PFSK-1 (cell line): ENCODE results near the gene PTH2R.

Experiments
- POLR2AphosphoS5 ChIP-seq: IDR thresholded peaks from 2 replicates; pipeline ENCODE4 v1.6.1; 2012; ENCODE audit warnings: low read depth, mild to moderate bottlenecking, control low read depth, low read length, moderate library complexity
- SIN3A ChIP-seq: IDR thresholded peaks from 2 replicates; pipeline ENCODE4 v1.6.1; 2012; ENCODE audit warnings: mild to moderate bottlenecking, low read length, moderate library complexity, borderline replicate concordance; ENCODE audit not compliant: insufficient read depth
- TAF1 ChIP-seq: IDR thresholded peaks from 2 replicates; pipeline ENCODE4 v1.6.1; 2012; ENCODE audit warnings: low read length, control low read depth, borderline replicate concordance; ENCODE audit not compliant: insufficient read depth
- TF ChIP-seq, protein P1 (sequence below), 2 experiments: IDR thresholded peaks; 2 replicates each; pipeline versions ENCODE4 v1.6.1 to v1.8.0; 2011 to 2012; ENCODE audit warnings: low read depth in 2 of 2, low read length in 2 of 2, control low read depth in 1 of 2, inconsistent platforms in 1 of 2, mild to moderate bottlenecking in 1 of 2, moderate library complexity in 1 of 2; ENCODE audit not compliant: insufficient read depth in 1 of 2

DNA sequence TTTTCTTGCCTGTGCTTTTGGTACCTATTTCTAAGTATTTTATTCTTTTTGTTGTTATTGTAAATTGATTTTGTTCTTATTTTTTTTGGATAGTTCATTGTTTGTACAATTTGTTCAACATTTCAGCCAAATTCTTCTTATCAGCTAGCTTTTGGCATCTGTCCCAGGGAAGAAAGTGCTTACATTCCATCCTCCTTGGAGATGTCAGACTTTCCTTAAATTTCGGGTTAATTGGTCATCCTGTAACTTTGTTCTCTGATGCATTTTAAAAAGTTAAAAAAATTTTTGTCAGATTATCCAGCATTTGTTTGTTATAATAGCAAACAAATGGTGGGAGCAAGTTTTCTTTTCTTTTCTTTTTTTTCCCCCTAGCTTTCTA lies 60.3 kb downstream of the PTH2R start:
- no peak for TF ChIP-seq POLR2AphosphoS5
- TF ChIP-seq, protein P1, sequence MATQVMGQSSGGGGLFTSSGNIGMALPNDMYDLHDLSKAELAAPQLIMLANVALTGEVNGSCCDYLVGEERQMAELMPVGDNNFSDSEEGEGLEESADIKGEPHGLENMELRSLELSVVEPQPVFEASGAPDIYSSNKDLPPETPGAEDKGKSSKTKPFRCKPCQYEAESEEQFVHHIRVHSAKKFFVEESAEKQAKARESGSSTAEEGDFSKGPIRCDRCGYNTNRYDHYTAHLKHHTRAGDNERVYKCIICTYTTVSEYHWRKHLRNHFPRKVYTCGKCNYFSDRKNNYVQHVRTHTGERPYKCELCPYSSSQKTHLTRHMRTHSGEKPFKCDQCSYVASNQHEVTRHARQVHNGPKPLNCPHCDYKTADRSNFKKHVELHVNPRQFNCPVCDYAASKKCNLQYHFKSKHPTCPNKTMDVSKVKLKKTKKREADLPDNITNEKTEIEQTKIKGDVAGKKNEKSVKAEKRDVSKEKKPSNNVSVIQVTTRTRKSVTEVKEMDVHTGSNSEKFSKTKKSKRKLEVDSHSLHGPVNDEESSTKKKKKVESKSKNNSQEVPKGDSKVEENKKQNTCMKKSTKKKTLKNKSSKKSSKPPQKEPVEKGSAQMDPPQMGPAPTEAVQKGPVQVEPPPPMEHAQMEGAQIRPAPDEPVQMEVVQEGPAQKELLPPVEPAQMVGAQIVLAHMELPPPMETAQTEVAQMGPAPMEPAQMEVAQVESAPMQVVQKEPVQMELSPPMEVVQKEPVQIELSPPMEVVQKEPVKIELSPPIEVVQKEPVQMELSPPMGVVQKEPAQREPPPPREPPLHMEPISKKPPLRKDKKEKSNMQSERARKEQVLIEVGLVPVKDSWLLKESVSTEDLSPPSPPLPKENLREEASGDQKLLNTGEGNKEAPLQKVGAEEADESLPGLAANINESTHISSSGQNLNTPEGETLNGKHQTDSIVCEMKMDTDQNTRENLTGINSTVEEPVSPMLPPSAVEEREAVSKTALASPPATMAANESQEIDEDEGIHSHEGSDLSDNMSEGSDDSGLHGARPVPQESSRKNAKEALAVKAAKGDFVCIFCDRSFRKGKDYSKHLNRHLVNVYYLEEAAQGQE (IDR thresholded peaks at IDR 0.05; ENCODE audit: insufficient read depth in 1 of 2, low read depth in 2 of 2, low read length in 2 of 2): no peak
- TF ChIP-seq SIN3A: no peak
- TF ChIP-seq TAF1: no peak
